GM12878 (cell line): ENCODE results near the gene MRPL55. TPM values are rescaled to one million over a fixed set of nuclear protein-coding genes. Genes with fewer than 3 reads are reported as not detected.

Experiments
- ATAC-seq: fragments of 200-7000 bp; cut with Tn5 transposase; 3 replicates; pipeline ENCODE4 v1.9.1; 2020; ENCODE audit warnings: mild to moderate bottlenecking, moderate library complexity
- BruUV-seq: library from RNA; stranded (reverse); fragments of 400-500 nt; replicated peaks from 2 replicates; lab custom pipeline; 2021; lab: Mats Ljungman, UMichigan
- CTCF ChIA-PET: fragments of 300-600 bp; sonication (Branson Sonifier 250); formaldehyde crosslinking; extraction: SDS; loops from one replicate; lab custom pipeline; 2021; ENCODE audit warnings: inconsistent platforms; lab: Yijun Ruan, JAX
- POLR2A ChIA-PET: fragments of 350-600 bp; formaldehyde crosslinking; extraction: SDS; loops from one replicate; lab custom pipeline; 2021; ENCODE audit warnings: inconsistent platforms; lab: Charles Lee
- RAD21 ChIA-PET: fragments of 300-600 bp; sonication (Branson Sonifier 250); formaldehyde crosslinking; loops from one replicate; lab custom pipeline; 2023; ENCODE audit warnings: antibody characterized with exemption; ENCODE audit not compliant: unreplicated experiment; lab: Charles Lee
- SMC1A ChIA-PET: fragments of 300-600 bp; sonication (Branson Sonifier 250); formaldehyde crosslinking; loops from one replicate; lab custom pipeline; 2023; ENCODE audit not compliant: unreplicated experiment, uncharacterized antibody; lab: Charles Lee
- DNase-seq: peaks from one replicate; pipeline ENCODE4 v3.0.0-alpha.2; 2011; ENCODE audit warnings: low read depth, low spot score
- FAIRE-seq: peaks from 3 replicates; lab custom pipeline; 2011; peaks lifted over from hg19 to GRCh38; lab: Jason Lieb, UNC
- H2AFZ ChIP-seq: 2 replicates; pipeline ENCODE4 v1.6.0; 2011; ENCODE audit warnings: low read depth, low read length, control low read depth; ENCODE audit not compliant: control insufficient read depth
- H3K27ac ChIP-seq: 2 replicates; pipeline ENCODE4 v1.5.1; 2011; ENCODE audit warnings: control low read depth; ENCODE audit not compliant: control insufficient read depth, insufficient read depth
- H3K27me3 ChIP-seq, 2 experiments: replicated peaks in 1 of 2; 2 replicates each; pipeline versions ENCODE4 v1.6.0 to v1.6.1; 2011; ENCODE audit warnings: low read length in 1 of 2; ENCODE audit not compliant: control insufficient read depth in 2 of 2, insufficient read depth in 2 of 2
- H3K36me3 ChIP-seq, 2 experiments: 2 replicates each; pipeline ENCODE4 v1.5.1; 2011; ENCODE audit warnings: low read length in 1 of 2; ENCODE audit not compliant: control insufficient read depth in 2 of 2, insufficient read depth in 2 of 2
- H3K4me1 ChIP-seq: 2 replicates; pipeline ENCODE4 v1.6.1; 2011; ENCODE audit warnings: mild to moderate bottlenecking, low read length, moderate library complexity, mixed read lengths; ENCODE audit not compliant: control insufficient read depth, insufficient read depth
- H3K4me2 ChIP-seq: 2 replicates; pipeline ENCODE4 v1.6.0; 2011; ENCODE audit warnings: control low read depth; ENCODE audit not compliant: control insufficient read depth, insufficient read depth
- H3K4me3 ChIP-seq: fragments of 200-600 bp; sonication (generic); 2 replicates; pipeline ENCODE4 v1.5.1; 2016
- H3K79me2 ChIP-seq: 2 replicates; pipeline ENCODE4 v1.6.0; 2011; ENCODE audit warnings: low read length; ENCODE audit not compliant: control insufficient read depth, insufficient read depth
- H3K9ac ChIP-seq: 2 replicates; pipeline ENCODE4 v1.8.0; 2011; ENCODE audit warnings: low read length, control low read depth, mixed read lengths; ENCODE audit not compliant: control insufficient read depth, insufficient read depth
- H3K9me3 ChIP-seq: replicated peaks from 3 replicates; pipeline ENCODE4 v1.5.1; 2011; ENCODE audit warnings: mild to moderate bottlenecking, low read length; ENCODE audit not compliant: control insufficient read depth, insufficient read depth
- H4K20me1 ChIP-seq: 2 replicates; pipeline ENCODE4 v1.6.0; 2011; ENCODE audit not compliant: control insufficient read depth, insufficient read depth
- ATF2 ChIP-seq: IDR thresholded peaks from 2 replicates; pipeline ENCODE4 v1.6.1; 2012; ENCODE audit warnings: low read length, inconsistent platforms
- ATF3 ChIP-seq: IDR thresholded peaks from 2 replicates; pipeline ENCODE4 v1.6.1; 2011; ENCODE audit warnings: low read depth, mild to moderate bottlenecking, low read length, moderate library complexity, borderline replicate concordance; ENCODE audit errors: extremely low read depth
- BCL3 ChIP-seq: IDR thresholded peaks from 2 replicates; pipeline ENCODE4 v1.6.1; 2011; ENCODE audit warnings: borderline replicate concordance, low read depth, mild to moderate bottlenecking, moderate library complexity, low read length; ENCODE audit not compliant: insufficient read depth, poor library complexity, severe bottlenecking
- FOXK2 ChIP-seq: fragments of 450-650 bp; IDR thresholded peaks from 2 replicates; pipeline ENCODE4 v1.6.1; 2017; ENCODE audit warnings: mild to moderate bottlenecking, moderate library complexity
- HCFC1 ChIP-seq: fragments of 150-350 bp; IDR thresholded peaks from 2 replicates; pipeline ENCODE4 v1.6.1; 2014; ENCODE audit warnings: low read length
- IKZF1 ChIP-seq: fragments of 450-650 bp; conservative IDR thresholded peaks from 2 replicates; pipeline ENCODE4 v1.6.1; 2017; ENCODE audit warnings: antibody characterized with exemption, mild to moderate bottlenecking
- IRF5 ChIP-seq: fragments of 450-650 bp; IDR thresholded peaks from 2 replicates; pipeline ENCODE4 v1.6.1; 2017; ENCODE audit warnings: borderline replicate concordance
- POLR2A ChIP-seq: IDR thresholded peaks from 2 replicates; pipeline ENCODE4 v1.6.1; 2011; ENCODE audit warnings: low read depth, mild to moderate bottlenecking, low read length
- SMAD5 ChIP-seq: IDR thresholded peaks from 2 replicates; pipeline ENCODE4 v1.6.1; 2016; ENCODE audit warnings: antibody characterized with exemption, low read depth
- SMARCA5 ChIP-seq: fragments of 450-650 bp; IDR thresholded peaks from 2 replicates; pipeline ENCODE4 v1.6.1; 2017; ENCODE audit warnings: mild to moderate bottlenecking
- SREBF2 ChIP-seq: IDR thresholded peaks from 2 replicates; pipeline ENCODE4 v1.6.1; 2012; ENCODE audit warnings: mild to moderate bottlenecking, low read length
- USF1 ChIP-seq: IDR thresholded peaks from 2 replicates; pipeline ENCODE4 v1.6.1; 2011; ENCODE audit warnings: borderline replicate concordance, low read depth, mild to moderate bottlenecking, moderate library complexity, mixed read lengths, low read length; ENCODE audit not compliant: insufficient read depth; ENCODE audit errors: extremely low read length
- WGBS: methylation state at CpG from one replicate; pipeline ENCODE4 v1.1.6; 2016; ENCODE audit warnings: low lambda C conversion rate; ENCODE audit not compliant: insufficient replicate concordance, insufficient coverage; ENCODE audit errors: missing lambda C conversion rate; 5-methylcytosine and 5-hydroxymethylcytosine counted together
- in situ Hi-C: fragments of 300-500 bp; cut with MboI; formaldehyde crosslinking; loops from 9 replicates; pipeline ENCODE4 v1.14.3; 2018; ENCODE audit warnings: mixed read lengths
- intact Hi-C: fragments of 100-400 bp; cut with micrococcal nuclease; formaldehyde crosslinking; loops from one replicate; pipeline ENCODE4 v1.14.2; 2022; ENCODE audit not compliant: unreplicated experiment
- polyA plus RNA-seq, 11 experiments: library from polyadenylated mRNA; depleted of rRNA in 4 of 11; unstranded in 6 of 11; stranded (reverse) in 5 of 11; fragments of >200 nt; fragmentation: Nextera tagmentation in 4 of 11; fragmentation: Illumina TruSeq in 1 of 11; extraction: Ambion mirVana in 4 of 11; extraction: Trizol in 1 of 11; gene quantifications; 1 replicate in 1 of 11; 2 replicates in 10 of 11; pipeline versions ENCODE4 v1.2.1 to v1.2.3, GENCODE V29; 2011 to 2016; ENCODE audit warnings: inconsistent platforms in 2 of 11, missing spikeins in 2 of 11, low read depth in 1 of 11
- total RNA-seq, 4 experiments: library from RNA; depleted of rRNA in 3 of 4; stranded (reverse); fragments of >200 nt in 3 of 4; fragmentation: Illumina TruSeq in 1 of 4; extraction: Trizol in 1 of 4; gene quantifications; 2 replicates each; pipeline versions ENCODE4 v1.2.1 to v1.2.3, GENCODE V29; 2013 to 2021

MRPL55 gene
- total and polyA plus RNA-seq, 10 of the 15 experiments (the other 5 are each of a cell fraction or from before 2014, with no cell fraction given): 15.1 to 143 (median 55.8) TPM

- H3K4me1 ChIP-seq: no peaks in the 10 kb centered on the region
- H3K9me3 ChIP-seq: no peaks in the 10 kb centered on the region; the same call in 2 of the 3 replicates
- H3K27me3 ChIP-seq: no peaks in the 10 kb centered on the region
- no peaks in the 10 kb centered on the region for H3K36me3 ChIP-seq
- peak overlapping the region; percentile 33; the same call in 1 of the 2 replicates for H2AFZ ChIP-seq
- H3K4me2 ChIP-seq: no peak overlapping the region
- H3K4me3 ChIP-seq: no peak overlapping the region
- DNase-seq: no peak
- H3K79me2 ChIP-seq: no peaks in the 10 kb centered on the region
- CTCF ChIA-PET: interaction anchor here (1.2 to 2.3 kb wide), 3 partner anchors 10 to 126 kb away, joined by 4 to 10 read pairs (median 7); no protein-coding TSS in a partner anchor
- in situ Hi-C loops: no loop called here
- no peak for FAIRE-seq
- SMC1A ChIA-PET: no interaction called here
- RAD21 ChIA-PET: no interaction called here
- POLR2A ChIA-PET: no interaction called here
- H3K9ac ChIP-seq: no peak overlapping the region
- ATAC-seq: 0 out of 3 replicates have a peak, but pooled peaks have one; percentile 21
- no TSS peak for BruUV-seq
- intact Hi-C loops: no loop called here
- WGBS: 70% methylated on average over 5 of the region's 5 CpGs
- TF ChIP-seq ATF2: no peak
- H4K20me1 ChIP-seq: no peaks in the 10 kb centered on the region
- no peak overlapping the region for H3K27ac ChIP-seq
Measured at GRCh38 chr1:228125185-228125584, 16.1 kb upstream of the MRPL55 start.

GRCh38 chr1:228123505-228123904 lies 14.4 kb upstream of the MRPL55 start:
- RAD21 ChIA-PET: no interaction called here
- intact Hi-C loops: no loop called here
- BruUV-seq: no TSS peak
- TF ChIP-seq POLR2A (no peak), HCFC1 (no peak), USF1 (no peak), BCL3 (no peak), IKZF1 (no peak), SMAD5 (no peak), SREBF2 (no peak), SMARCA5 (no peak), ATF3 (no peak), FOXK2 (no peak), IRF5 (no peak)

More at GRCh38 chr1:228123505-228123904, 14.4 kb upstream of the MRPL55 start:
- no peaks in the 10 kb centered on the region; the same call in 2 of the 3 replicates for H3K9me3 ChIP-seq
- POLR2A ChIA-PET: interaction anchor here (0.6 to 0.7 kb wide), 2 partner anchors 14 to 361 kb away, joined by 3 to 4 read pairs; no protein-coding TSS in a partner anchor
- ATAC-seq: no peak
- no peak overlapping the region for H3K9ac ChIP-seq
- H3K4me1 ChIP-seq: no peaks in the 10 kb centered on the region
- H3K36me3 ChIP-seq: no peaks in the 10 kb centered on the region
- H3K27me3 ChIP-seq: no peaks in the 10 kb centered on the region
- SMC1A ChIA-PET: interaction anchor here (1.2 to 1.4 kb wide), 2 partner anchors 8 to 13 kb away, joined by 3 to 4 read pairs; no protein-coding TSS in a partner anchor
- in situ Hi-C loops: no loop called here
- CTCF ChIA-PET: interaction anchor here (0.7 to 2.2 kb wide), 5 partner anchors 12 to 124 kb away, joined by 3 to 7 read pairs (median 3); partner anchors contain the start of gene ARF1
- H3K4me3 ChIP-seq: no peak overlapping the region
- H3K79me2 ChIP-seq: no peaks in the 10 kb centered on the region
- no peak for DNase-seq
- no peak for FAIRE-seq
- H3K27ac ChIP-seq: no peak overlapping the region
- 22% methylated on average over 2 of the region's 2 CpGs for WGBS
- no peak overlapping the region for H2AFZ ChIP-seq
- H3K4me2 ChIP-seq: no peak overlapping the region
- no peaks in the 10 kb centered on the region for H4K20me1 ChIP-seq
